ENCODE measurements around the gene ZNF22. TPM values are rescaled to one million over a fixed set of nuclear protein-coding genes. Genes with fewer than 3 reads are reported as not detected.

The ZNF22 gene
- total RNA-seq, 1 experiment from 2014 or later, result 29.9 TPM

DNA sequence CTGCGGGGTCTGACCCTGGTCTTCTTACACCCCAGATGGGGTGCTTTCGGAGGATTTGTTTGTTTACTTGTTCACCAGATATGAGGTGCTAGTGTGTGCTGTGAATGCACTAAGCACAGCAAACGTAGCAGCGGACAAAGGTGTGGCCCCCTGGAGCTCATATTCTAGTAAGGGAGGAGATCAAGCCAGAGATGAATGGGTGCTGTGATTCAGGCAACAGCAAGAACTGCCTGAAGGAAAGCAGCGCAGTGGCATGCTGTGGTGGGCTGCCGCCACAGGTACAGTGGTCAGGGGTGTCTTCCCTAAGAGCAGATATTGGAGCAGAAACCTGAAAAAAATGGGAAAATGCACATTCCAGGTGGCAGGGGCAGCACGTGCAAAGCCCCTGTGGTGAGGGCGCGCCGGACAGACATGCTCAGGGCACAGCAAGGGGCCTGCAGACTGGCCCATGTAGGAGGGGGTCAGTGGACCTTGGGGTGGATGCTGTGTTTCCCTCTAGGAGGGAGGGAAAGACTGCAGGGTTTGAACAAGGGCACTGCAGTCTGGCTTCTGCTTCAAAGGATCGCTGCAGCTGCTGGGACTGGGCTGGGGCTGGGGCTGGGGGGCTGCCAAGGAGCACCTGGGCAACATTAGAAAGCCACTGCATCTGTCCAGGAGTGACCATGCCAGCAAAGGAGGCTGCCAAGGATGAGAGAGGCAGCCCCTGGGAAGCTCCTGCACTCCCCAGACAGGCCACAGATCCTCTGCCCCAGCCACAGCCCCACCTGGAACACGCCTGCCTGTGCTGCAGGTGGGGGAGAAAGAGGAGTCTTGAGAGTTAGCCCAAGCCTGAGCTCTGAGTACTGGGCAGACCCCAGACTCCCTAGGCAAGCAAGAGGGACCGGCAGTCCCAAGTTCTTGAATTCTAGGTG, 21.2 kb upstream of the ZNF22 start:
- POLR2A ChIA-PET (ENCODE audit: unreplicated experiment), result interaction anchor here (0.6 to 1.2 kb wide), 9 partner anchors 11 to 1425 kb away, joined by 3 to 13 read pairs (median 3); no protein-coding TSS in a partner anchor
- DNase-seq, result peak in 1 of 2 experiments; percentile 82
- intact Hi-C loops (cut with micrococcal nuclease; ENCODE audit: unreplicated experiment), result loop anchor here (5.0 kb wide), 2 partner anchors 398 to 1117 kb away; no protein-coding TSS in a partner anchor
- H3K4me3 ChIP-seq, result peak overlapping the region; percentile 61; the same call in 1 of the 2 replicates
- peaks cover 31% of the 10 kb centered on the region; the same call in 1 of the 2 replicates for H3F3A ChIP-seq (ENCODE audit: insufficient read depth, low read depth)
- H3K27me3 ChIP-seq (ENCODE audit: insufficient read depth, low read depth), result no peaks in the 10 kb centered on the region
- peak overlapping the region; percentile 81 for H3K4me2 ChIP-seq
- H3K9me2 ChIP-seq (ENCODE audit: insufficient read depth), result no peaks in the 10 kb centered on the region
- TF ChIP-seq, protein P1, sequence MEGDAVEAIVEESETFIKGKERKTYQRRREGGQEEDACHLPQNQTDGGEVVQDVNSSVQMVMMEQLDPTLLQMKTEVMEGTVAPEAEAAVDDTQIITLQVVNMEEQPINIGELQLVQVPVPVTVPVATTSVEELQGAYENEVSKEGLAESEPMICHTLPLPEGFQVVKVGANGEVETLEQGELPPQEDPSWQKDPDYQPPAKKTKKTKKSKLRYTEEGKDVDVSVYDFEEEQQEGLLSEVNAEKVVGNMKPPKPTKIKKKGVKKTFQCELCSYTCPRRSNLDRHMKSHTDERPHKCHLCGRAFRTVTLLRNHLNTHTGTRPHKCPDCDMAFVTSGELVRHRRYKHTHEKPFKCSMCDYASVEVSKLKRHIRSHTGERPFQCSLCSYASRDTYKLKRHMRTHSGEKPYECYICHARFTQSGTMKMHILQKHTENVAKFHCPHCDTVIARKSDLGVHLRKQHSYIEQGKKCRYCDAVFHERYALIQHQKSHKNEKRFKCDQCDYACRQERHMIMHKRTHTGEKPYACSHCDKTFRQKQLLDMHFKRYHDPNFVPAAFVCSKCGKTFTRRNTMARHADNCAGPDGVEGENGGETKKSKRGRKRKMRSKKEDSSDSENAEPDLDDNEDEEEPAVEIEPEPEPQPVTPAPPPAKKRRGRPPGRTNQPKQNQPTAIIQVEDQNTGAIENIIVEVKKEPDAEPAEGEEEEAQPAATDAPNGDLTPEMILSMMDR (conservative IDR thresholded peaks at IDR 0.05), result no peak
- TF ChIP-seq EZH2 (IDR thresholded peaks at IDR 0.05; ENCODE audit: low read depth), result no peak
- H3K27ac ChIP-seq, result peak overlapping the region; percentile 92
- CTCF ChIA-PET, result interaction anchor here (0.6 to 1.4 kb wide), 3 partner anchors 22 to 1019 kb away, joined by 3 to 6 read pairs (median 3); no protein-coding TSS in a partner anchor
- H2AFZ ChIP-seq, result peak overlapping the region; percentile 63
- H3K9me3 ChIP-seq (ENCODE audit: insufficient read depth, low read depth), result no peaks in the 10 kb centered on the region
- H3K79me2 ChIP-seq (ENCODE audit: low read depth), result peaks cover 22% of the 10 kb centered on the region
- no TSS peak for BruUV-seq (replicated peaks)
- peaks cover 9% of the 10 kb centered on the region for H4K20me1 ChIP-seq (ENCODE audit: insufficient read depth)
- H3K4me1 ChIP-seq (replicated peaks; ENCODE audit: insufficient read depth), result peaks cover 84% of the 10 kb centered on the region
- H3K36me3 ChIP-seq (ENCODE audit: low read depth), result no peaks in the 10 kb centered on the region

DNA sequence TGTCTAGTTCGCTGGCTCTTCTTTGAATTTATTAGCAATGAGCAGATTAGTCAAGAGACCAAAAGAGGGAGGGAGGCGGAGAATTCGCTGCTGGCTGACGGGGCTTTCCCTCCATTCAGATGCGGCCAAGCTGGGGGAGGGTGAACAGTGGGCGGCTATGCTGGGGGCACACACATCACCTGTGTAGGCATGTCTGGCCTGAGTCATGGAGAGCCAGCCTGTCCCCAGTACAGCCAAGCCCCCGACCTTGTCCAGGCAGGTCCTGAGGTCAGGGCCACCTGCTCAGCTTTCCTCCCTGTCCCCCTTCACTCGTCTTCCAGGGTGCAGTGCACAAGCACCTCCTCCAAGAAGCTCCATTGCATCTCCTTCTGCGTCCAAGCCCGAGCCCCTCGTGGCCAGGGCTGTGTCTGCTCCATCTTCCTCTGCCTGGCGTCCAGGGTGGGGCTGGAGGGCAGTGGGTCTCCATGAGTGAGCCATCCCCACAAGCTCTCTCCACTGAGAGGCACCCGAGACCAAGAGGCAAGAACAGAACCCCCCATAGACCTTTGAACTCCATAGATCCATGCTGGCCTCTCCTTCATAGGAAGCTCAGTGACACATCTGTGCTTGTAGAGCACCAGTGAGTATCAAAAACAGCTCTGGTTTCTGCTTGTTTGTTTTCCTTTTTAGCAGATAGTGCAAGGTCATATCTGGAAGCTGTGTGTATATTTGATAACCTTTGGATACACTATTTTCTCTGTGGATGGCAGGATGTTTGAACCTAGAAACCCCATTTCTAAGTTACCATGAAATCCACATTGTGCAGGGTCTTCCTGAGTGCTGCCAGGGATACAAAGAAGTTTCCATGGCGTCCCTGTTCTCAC, 20.2 kb upstream of the ZNF22 start:
- H3K9me2 ChIP-seq (ENCODE audit: insufficient read depth), result no peaks in the 10 kb centered on the region
- no TSS peak for BruUV-seq (replicated peaks)
- POLR2A ChIA-PET (ENCODE audit: unreplicated experiment), result interaction anchor here (0.6 to 1.0 kb wide), 2 partner anchors 14 to 21 kb away, joined by 5 to 10 read pairs; no protein-coding TSS in a partner anchor
- no peak for DNase-seq
- no peaks in the 10 kb centered on the region for H3K27me3 ChIP-seq (ENCODE audit: insufficient read depth, low read depth)
- no peaks in the 10 kb centered on the region for H3K36me3 ChIP-seq (ENCODE audit: low read depth)
- H3K4me2 ChIP-seq, result peak overlapping the region; percentile 81
- H4K20me1 ChIP-seq (ENCODE audit: insufficient read depth), result peaks cover 9% of the 10 kb centered on the region
- intact Hi-C loops (cut with micrococcal nuclease; ENCODE audit: unreplicated experiment), result no loop called here
- H3K27ac ChIP-seq, result peak overlapping the region; percentile 92
- peak overlapping the region; percentile 30; the same call in 1 of the 2 replicates for H3K4me3 ChIP-seq
- CTCF ChIA-PET, result interaction anchor here (1.4 kb wide), 1 partner anchor 21 kb away, joined by 6 read pairs; no protein-coding TSS in a partner anchor
- 0 out of 2 replicates have a peak overlapping the region, but pooled peaks have one; percentile 8 for H2AFZ ChIP-seq
- TF ChIP-seq, protein P1 (conservative IDR thresholded peaks at IDR 0.05), result no peak
- TF ChIP-seq EZH2 (IDR thresholded peaks at IDR 0.05; ENCODE audit: low read depth), result no peak
- peaks cover 30% of the 10 kb centered on the region; the same call in 1 of the 2 replicates for H3F3A ChIP-seq (ENCODE audit: insufficient read depth, low read depth)
- H3K9me3 ChIP-seq (ENCODE audit: insufficient read depth, low read depth), result no peaks in the 10 kb centered on the region
- peaks cover 76% of the 10 kb centered on the region for H3K4me1 ChIP-seq (replicated peaks; ENCODE audit: insufficient read depth)
- peaks cover 22% of the 10 kb centered on the region for H3K79me2 ChIP-seq (ENCODE audit: low read depth)

All from PC-9 (cell line).